GM23338 (cell line): ENCODE measurements around the gene RECQL5. TPM values are rescaled to one million over a fixed set of nuclear protein-coding genes. Genes with fewer than 3 reads are reported as not detected.

Source experiments
- ATAC-seq: fragments of 200-7000 bp; cut with Tn5 transposase; 3 replicates; pipeline ENCODE4 v1.9.1; 2020
- DNase-seq: peaks from one replicate; pipeline ENCODE4 v3.0.0-alpha.2; 2015; ENCODE audit warnings: low spot score
- H2AFZ ChIP-seq: fragments of 200-600 bp; sonication (generic); 2 replicates; pipeline ENCODE4 v1.8.0; 2016; ENCODE audit warnings: antibody characterized with exemption, mild to moderate bottlenecking, moderate library complexity
- H3F3A ChIP-seq: fragments of 200-600 bp; sonication (generic); replicated peaks from 2 replicates; pipeline ENCODE4 v1.8.0; 2017; ENCODE audit warnings: antibody characterized with exemption, mixed run types, low read depth
- H3K27ac ChIP-seq: fragments of 200-600 bp; sonication (generic); 2 replicates; pipeline ENCODE4 v1.6.1; 2016; ENCODE audit warnings: low read depth
- H3K27me3 ChIP-seq: fragments of 200-600 bp; sonication (generic); 2 replicates; pipeline ENCODE4 v1.8.0; 2016; ENCODE audit warnings: mild to moderate bottlenecking, mixed run types, moderate library complexity; ENCODE audit not compliant: insufficient read depth
- H3K36me3 ChIP-seq: fragments of 200-600 bp; sonication (generic); 2 replicates; pipeline ENCODE4 v1.8.0; 2016; ENCODE audit warnings: mild to moderate bottlenecking; ENCODE audit not compliant: insufficient read depth
- H3K4me1 ChIP-seq: fragments of 200-600 bp; sonication (generic); 2 replicates; pipeline ENCODE4 v1.8.0; 2016; ENCODE audit warnings: mild to moderate bottlenecking, moderate library complexity; ENCODE audit not compliant: insufficient read depth
- H3K4me2 ChIP-seq: fragments of 200-600 bp; sonication (generic); 2 replicates; pipeline ENCODE4 v1.7.1; 2017; ENCODE audit warnings: mixed run types
- H3K4me3 ChIP-seq: fragments of 200-600 bp; sonication (generic); 2 replicates; pipeline ENCODE4 v1.6.1; 2016; ENCODE audit warnings: mixed run types
- H3K79me2 ChIP-seq: fragments of 200-600 bp; sonication (generic); replicated peaks from 2 replicates; pipeline ENCODE4 v1.8.0; 2017; ENCODE audit warnings: mild to moderate bottlenecking; ENCODE audit not compliant: insufficient read depth
- H3K9me2 ChIP-seq: fragments of 200-600 bp; sonication (generic); 2 replicates; pipeline ENCODE4 v1.8.0; 2017; ENCODE audit not compliant: insufficient read depth
- H4K20me1 ChIP-seq: fragments of 200-600 bp; sonication (generic); replicated peaks from 2 replicates; pipeline ENCODE4 v1.8.0; 2017; ENCODE audit warnings: mild to moderate bottlenecking; ENCODE audit not compliant: insufficient read depth
- H3K27ac Mint-ChIP-seq: 2 replicates; pipeline ENCODE4 v1.8.0; 2020; ENCODE audit warnings: inconsistent platforms, mild to moderate bottlenecking, moderate library complexity, mixed read lengths
- H3K27me3 Mint-ChIP-seq: 3 replicates; pipeline ENCODE4 v1.8.0; 2022; ENCODE audit warnings: low read depth, mild to moderate bottlenecking, moderate library complexity, mixed read lengths, inconsistent platforms; ENCODE audit not compliant: insufficient read depth, poor library complexity
- H3K36me3 Mint-ChIP-seq: 3 replicates; pipeline ENCODE4 v1.8.0; 2021; ENCODE audit warnings: low read depth, mild to moderate bottlenecking, inconsistent platforms, moderate library complexity, mixed read lengths
- H3K4me1 Mint-ChIP-seq: 3 replicates; pipeline ENCODE4 v1.8.0; 2020; ENCODE audit warnings: mild to moderate bottlenecking, inconsistent platforms, mixed read lengths
- H3K4me3 Mint-ChIP-seq: 3 replicates; pipeline ENCODE4 v1.8.0; 2021; ENCODE audit warnings: moderate library complexity, mild to moderate bottlenecking, inconsistent platforms, mixed read lengths
- H3K9me3 Mint-ChIP-seq: 3 replicates; pipeline ENCODE4 v1.8.0; 2020; ENCODE audit warnings: moderate library complexity, mild to moderate bottlenecking, inconsistent platforms, mixed read lengths
- CREB1 ChIP-seq: fragments of 250-450 bp; sonication (Bioruptor Pico); IDR thresholded peaks from 2 replicates; pipeline ENCODE4 v1.5.0; 2020; ENCODE audit warnings: low read depth, mild to moderate bottlenecking, moderate library complexity
- CTCF ChIP-seq, 2 experiments: fragments of 200-600 bp in 1 of 2; sonication (generic) in 1 of 2; conservative IDR thresholded peaks; 2 replicates each; pipeline versions ENCODE4 v1.5.1 to v1.6.1; 2016 to 2017; ENCODE audit warnings: antibody characterized with exemption in 2 of 2, low read depth in 2 of 2, mild to moderate bottlenecking in 2 of 2, moderate library complexity in 1 of 2
- ETS1 ChIP-seq: IDR thresholded peaks from 2 replicates; pipeline ENCODE4 v1.6.1; 2016; ENCODE audit warnings: antibody characterized with exemption
- EZH2 ChIP-seq: fragments of 200-600 bp; sonication (generic); IDR thresholded peaks from one replicate; pipeline ENCODE4 v1.8.0; 2017; ENCODE audit warnings: antibody characterized with exemption, mild to moderate bottlenecking, low read depth; ENCODE audit not compliant: unreplicated experiment
- EZH2phosphoT487 ChIP-seq: fragments of 200-600 bp; sonication (generic); IDR thresholded peaks from one replicate; pipeline ENCODE4 v1.8.1; 2018; ENCODE audit warnings: antibody characterized with exemption; ENCODE audit not compliant: unreplicated experiment
- JUNB ChIP-seq: IDR thresholded peaks from one replicate; pipeline ENCODE4 v1.6.1; 2016; ENCODE audit warnings: antibody characterized with exemption; ENCODE audit not compliant: unreplicated experiment
- NANOG ChIP-seq: IDR thresholded peaks from 2 replicates; pipeline ENCODE4 v1.6.1; 2016; ENCODE audit warnings: antibody characterized with exemption, borderline replicate concordance
- POLR2AphosphoS5 ChIP-seq: IDR thresholded peaks from 2 replicates; pipeline ENCODE4 v1.6.1; 2016; ENCODE audit warnings: antibody characterized with exemption, low read depth
- REST ChIP-seq: IDR thresholded peaks from one replicate; pipeline ENCODE4 v1.6.1; 2018; ENCODE audit warnings: antibody characterized with exemption; ENCODE audit not compliant: unreplicated experiment
- STAT1 ChIP-seq: IDR thresholded peaks from one replicate; pipeline ENCODE4 v1.6.1; 2016; ENCODE audit warnings: antibody characterized with exemption; ENCODE audit not compliant: unreplicated experiment
- ZNF114 ChIP-seq: fragments of 250-450 bp; sonication (Bioruptor Pico); IDR thresholded peaks from 2 replicates; pipeline ENCODE4 v1.5.0; 2020; ENCODE audit warnings: mild to moderate bottlenecking, moderate library complexity
- ZNF331 ChIP-seq: fragments of 250-450 bp; sonication (Bioruptor Pico); IDR thresholded peaks from 2 replicates; pipeline ENCODE4 v1.5.0; 2020; ENCODE audit warnings: low read depth, mild to moderate bottlenecking, moderate library complexity
- ZNF462 ChIP-seq: fragments of 250-450 bp; sonication (Bioruptor Pico); IDR thresholded peaks from 2 replicates; pipeline ENCODE4 v1.5.0; 2020; ENCODE audit warnings: mild to moderate bottlenecking, moderate library complexity
- polyA plus RNA-seq: library from polyadenylated mRNA; unstranded; fragments of >200 nt; fragmentation: Nextera tagmentation; extraction: Ambion mirVana; gene quantifications from 2 replicates; pipeline ENCODE4 v1.2.1, GENCODE V29; 2016
- total RNA-seq: library from RNA; depleted of rRNA; stranded (reverse); fragments of >200 nt; shearing (Covaris generic); gene quantifications from 2 replicates; pipeline ENCODE4 v1.2.3, GENCODE V29; 2014

RECQL5 gene
- total and polyA plus RNA-seq, 2 experiments from 2014 or later: 20.0 to 23.3 TPM

- no peaks in the 10 kb centered on the region for H3K9me2 ChIP-seq
- Mint-ChIP-seq H3K4me1 (peaks cover 10% of the 10 kb centered on the region), H3K36me3 (peaks cover 39% of the 10 kb centered on the region), H3K27ac (no peak overlapping the region), H3K9me3 (no peaks in the 10 kb centered on the region), H3K27me3 (no peaks in the 10 kb centered on the region), H3K4me3 (no peak overlapping the region)
- peak overlapping the region; percentile 81 for H3K4me3 ChIP-seq
- peaks cover 71% of the 10 kb centered on the region for H3K79me2 ChIP-seq
- H3K27ac ChIP-seq: peak overlapping the region; percentile 79
- no peak for DNase-seq
- H3K27me3 ChIP-seq: no peaks in the 10 kb centered on the region
- H2AFZ ChIP-seq: no peak overlapping the region
- H3K4me2 ChIP-seq: peak overlapping the region; percentile 99
- peaks cover 14% of the 10 kb centered on the region for H3K4me1 ChIP-seq
- no peak for TF ChIP-seq CTCF (conservative IDR thresholded peaks at IDR 0.05; ENCODE audit: low read depth in 2 of 2)
- no peak for TF ChIP-seq STAT1
- TF ChIP-seq CREB1 (CRISPR knock-in tag): no peak
- no peak for TF ChIP-seq ZNF114
- no peak for TF ChIP-seq JUNB
- TF ChIP-seq NANOG: no peak
- TF ChIP-seq ETS1: no peak
- no peak for TF ChIP-seq ZNF462 (CRISPR knock-in tag)
- no peak for TF ChIP-seq EZH2phosphoT487
- TF ChIP-seq POLR2AphosphoS5: no peak
- TF ChIP-seq ZNF331 (CRISPR knock-in tag): no peak
- no peak for TF ChIP-seq REST
- no peak for TF ChIP-seq EZH2
- H3F3A ChIP-seq: peaks cover 11% of the 10 kb centered on the region
- ATAC-seq: no peak
- H3K36me3 ChIP-seq: peaks cover 28% of the 10 kb centered on the region
- peaks cover 16% of the 10 kb centered on the region for H4K20me1 ChIP-seq
Measured at GRCh38 chr17:75667825-75668224, 871 bp upstream of the RECQL5 start.
